ENCODE data around the gene UPF2. TPM values are rescaled to one million over a fixed set of nuclear protein-coding genes. Genes with fewer than 3 reads are reported as not detected.

UPF2 gene
- polyA plus RNA-seq, 2 donors, result 7.7 to 9.3 TPM

- Histone ChIP-seq H3K4me3 (ENCODE audit: low read depth in 1 of 2, low read length in 2 of 2) (no peak overlapping the region), H3K4me1 (ENCODE audit: control insufficient read depth in 2 of 2, insufficient read depth in 2 of 2, low read length in 1 of 2) (no peaks in the 10 kb centered on the region), H3K9me3 (ENCODE audit: control insufficient read depth in 2 of 2, insufficient read depth in 1 of 2, low read depth in 1 of 2, low read length in 1 of 2) (no peaks in the 10 kb centered on the region), H3K27ac (ENCODE audit: low read depth in 2 of 2, low read length in 1 of 2) (no peak overlapping the region), H3K27me3 (ENCODE audit: control insufficient read depth in 1 of 2, insufficient read depth in 2 of 2, low read length in 2 of 2) (no peaks in the 10 kb centered on the region), H3K36me3 (ENCODE audit: control insufficient read depth in 2 of 2, insufficient read depth in 2 of 2, low read length in 1 of 2) (peaks cover 18 to 23% of the 10 kb centered on the region in 2 donors)
- WGBS, 2 donors, result 75% methylated on average over 11 of the region's 11 CpGs
Observed at GRCh38 chr10:11921800-11922392, 120.7 kb downstream of the UPF2 start.

- H3K27ac ChIP-seq (ENCODE audit: low read depth in 2 of 2, low read length in 1 of 2), result no peak overlapping the region
- H3K9me3 ChIP-seq (ENCODE audit: control insufficient read depth in 2 of 2, insufficient read depth in 1 of 2, low read depth in 1 of 2, low read length in 1 of 2), result no peaks in the 10 kb centered on the region
- peaks cover 8 to 14% of the 10 kb centered on the region in 2 donors for H3K36me3 ChIP-seq (ENCODE audit: control insufficient read depth in 2 of 2, insufficient read depth in 2 of 2, low read length in 1 of 2)
- H3K4me3 ChIP-seq (ENCODE audit: low read depth in 1 of 2, low read length in 2 of 2), result no peak overlapping the region
- H3K27me3 ChIP-seq (ENCODE audit: control insufficient read depth in 1 of 2, insufficient read depth in 2 of 2, low read length in 2 of 2), result no peaks in the 10 kb centered on the region
- no peaks in the 10 kb centered on the region for H3K4me1 ChIP-seq (ENCODE audit: control insufficient read depth in 2 of 2, insufficient read depth in 2 of 2, low read length in 1 of 2)
- 82 to 86% methylated on average over 7 of the region's 7 CpGs for WGBS, 2 donors
Observed at GRCh38 chr10:11919271-11919670, 123.3 kb downstream of the UPF2 start.

GRCh38 chr10:11918384-11918783, 124.2 kb downstream of the UPF2 start:
- 86% methylated on average over 8 of the region's 8 CpGs for WGBS, 2 donors
- no peak overlapping the region for H3K27ac ChIP-seq (ENCODE audit: low read depth in 2 of 2, low read length in 1 of 2)

GRCh38 chr10:11913079-11913641, 129.4 kb downstream of the UPF2 start:
- 62 to 65% methylated on average over 11 of the region's 11 CpGs for WGBS, 2 donors
- no peaks in the 10 kb centered on the region for H3K36me3 ChIP-seq (ENCODE audit: control insufficient read depth in 2 of 2, insufficient read depth in 2 of 2, low read length in 1 of 2)
- no peaks in the 10 kb centered on the region for H3K9me3 ChIP-seq (ENCODE audit: control insufficient read depth in 2 of 2, insufficient read depth in 1 of 2, low read depth in 1 of 2, low read length in 1 of 2)
- no peaks in the 10 kb centered on the region for H3K27me3 ChIP-seq (ENCODE audit: control insufficient read depth in 1 of 2, insufficient read depth in 2 of 2, low read length in 2 of 2)
- H3K27ac ChIP-seq (ENCODE audit: low read depth in 2 of 2, low read length in 1 of 2), result no peak overlapping the region
- no peak overlapping the region for H3K4me3 ChIP-seq (ENCODE audit: low read depth in 1 of 2, low read length in 2 of 2)
- H3K4me1 ChIP-seq (ENCODE audit: control insufficient read depth in 2 of 2, insufficient read depth in 2 of 2, low read length in 1 of 2), result no peaks in the 10 kb centered on the region

More at GRCh38 chr10:11918384-11918783, 124.2 kb downstream of the UPF2 start:
- Histone ChIP-seq H3K36me3 (ENCODE audit: control insufficient read depth in 2 of 2, insufficient read depth in 2 of 2, low read length in 1 of 2) (peaks cover 8 to 14% of the 10 kb centered on the region in 2 donors), H3K4me1 (ENCODE audit: control insufficient read depth in 2 of 2, insufficient read depth in 2 of 2, low read length in 1 of 2) (no peaks in the 10 kb centered on the region), H3K4me3 (ENCODE audit: low read depth in 1 of 2, low read length in 2 of 2) (no peak overlapping the region), H3K27me3 (ENCODE audit: control insufficient read depth in 1 of 2, insufficient read depth in 2 of 2, low read length in 2 of 2) (no peaks in the 10 kb centered on the region), H3K9me3 (ENCODE audit: control insufficient read depth in 2 of 2, insufficient read depth in 1 of 2, low read depth in 1 of 2, low read length in 1 of 2) (no peaks in the 10 kb centered on the region)

GRCh38 chr10:11910102-11910501, 132.5 kb downstream of the UPF2 start:
- no peak overlapping the region for H3K4me3 ChIP-seq (ENCODE audit: low read depth in 1 of 2, low read length in 2 of 2)
- no peaks in the 10 kb centered on the region for H3K27me3 ChIP-seq (ENCODE audit: control insufficient read depth in 1 of 2, insufficient read depth in 2 of 2, low read length in 2 of 2)
- 89 to 91% methylated on average over 10 of the region's 10 CpGs for WGBS, 2 donors
- H3K4me1 ChIP-seq (ENCODE audit: control insufficient read depth in 2 of 2, insufficient read depth in 2 of 2, low read length in 1 of 2), result no peaks in the 10 kb centered on the region
- H3K9me3 ChIP-seq (ENCODE audit: control insufficient read depth in 2 of 2, insufficient read depth in 1 of 2, low read depth in 1 of 2, low read length in 1 of 2), result no peaks in the 10 kb centered on the region
- H3K27ac ChIP-seq (ENCODE audit: low read depth in 2 of 2, low read length in 1 of 2), result no peak overlapping the region
- no peaks in the 10 kb centered on the region for H3K36me3 ChIP-seq (ENCODE audit: control insufficient read depth in 2 of 2, insufficient read depth in 2 of 2, low read length in 1 of 2)

GRCh38 chr10:11909618-11910017, 133.0 kb downstream of the UPF2 start:
- Histone ChIP-seq H3K4me3 (ENCODE audit: low read depth in 1 of 2, low read length in 2 of 2) (no peak overlapping the region), H3K27ac (ENCODE audit: low read depth in 2 of 2, low read length in 1 of 2) (no peak overlapping the region), H3K36me3 (ENCODE audit: control insufficient read depth in 2 of 2, insufficient read depth in 2 of 2, low read length in 1 of 2) (no peaks in the 10 kb centered on the region), H3K27me3 (ENCODE audit: control insufficient read depth in 1 of 2, insufficient read depth in 2 of 2, low read length in 2 of 2) (no peaks in the 10 kb centered on the region), H3K9me3 (ENCODE audit: control insufficient read depth in 2 of 2, insufficient read depth in 1 of 2, low read depth in 1 of 2, low read length in 1 of 2) (no peaks in the 10 kb centered on the region), H3K4me1 (ENCODE audit: control insufficient read depth in 2 of 2, insufficient read depth in 2 of 2, low read length in 1 of 2) (no peaks in the 10 kb centered on the region)
- WGBS, 2 donors, result 63 to 65% methylated on average over 10 of the region's 10 CpGs

- Histone ChIP-seq H3K4me1 (ENCODE audit: control insufficient read depth in 2 of 2, insufficient read depth in 2 of 2, low read length in 1 of 2) (no peaks in the 10 kb centered on the region), H3K9me3 (ENCODE audit: control insufficient read depth in 2 of 2, insufficient read depth in 1 of 2, low read depth in 1 of 2, low read length in 1 of 2) (no peaks in the 10 kb centered on the region), H3K4me3 (ENCODE audit: low read depth in 1 of 2, low read length in 2 of 2) (no peak overlapping the region), H3K27me3 (ENCODE audit: control insufficient read depth in 1 of 2, insufficient read depth in 2 of 2, low read length in 2 of 2) (no peaks in the 10 kb centered on the region), H3K36me3 (ENCODE audit: control insufficient read depth in 2 of 2, insufficient read depth in 2 of 2, low read length in 1 of 2) (no peaks in the 10 kb centered on the region), H3K27ac (ENCODE audit: low read depth in 2 of 2, low read length in 1 of 2) (no peak overlapping the region)
- WGBS, 2 donors, result 94 to 96% methylated on average over 11 of the region's 11 CpGs
Observed at GRCh38 chr10:11908991-11909390, 133.6 kb downstream of the UPF2 start.

GRCh38 chr10:11908536-11908935, 134.1 kb downstream of the UPF2 start:
- no peaks in the 10 kb centered on the region for H3K4me1 ChIP-seq (ENCODE audit: control insufficient read depth in 2 of 2, insufficient read depth in 2 of 2, low read length in 1 of 2)
- no peaks in the 10 kb centered on the region for H3K27me3 ChIP-seq (ENCODE audit: control insufficient read depth in 1 of 2, insufficient read depth in 2 of 2, low read length in 2 of 2)
- H3K36me3 ChIP-seq (ENCODE audit: control insufficient read depth in 2 of 2, insufficient read depth in 2 of 2, low read length in 1 of 2), result no peaks in the 10 kb centered on the region
- H3K4me3 ChIP-seq (ENCODE audit: low read depth in 1 of 2, low read length in 2 of 2), result no peak overlapping the region
- no peak overlapping the region for H3K27ac ChIP-seq (ENCODE audit: low read depth in 2 of 2, low read length in 1 of 2)
- WGBS, 2 donors, result 88% methylated on average over 10 of the region's 10 CpGs
- H3K9me3 ChIP-seq (ENCODE audit: control insufficient read depth in 2 of 2, insufficient read depth in 1 of 2, low read depth in 1 of 2, low read length in 1 of 2), result no peaks in the 10 kb centered on the region

GRCh38 chr10:11907914-11908313, 134.7 kb downstream of the UPF2 start:
- H3K36me3 ChIP-seq (ENCODE audit: control insufficient read depth in 2 of 2, insufficient read depth in 2 of 2, low read length in 1 of 2), result no peaks in the 10 kb centered on the region
- WGBS, 2 donors, result 86 to 91% methylated on average over 18 of the region's 18 CpGs
- H3K27me3 ChIP-seq (ENCODE audit: control insufficient read depth in 1 of 2, insufficient read depth in 2 of 2, low read length in 2 of 2), result no peaks in the 10 kb centered on the region
- no peaks in the 10 kb centered on the region for H3K4me1 ChIP-seq (ENCODE audit: control insufficient read depth in 2 of 2, insufficient read depth in 2 of 2, low read length in 1 of 2)
- H3K27ac ChIP-seq (ENCODE audit: low read depth in 2 of 2, low read length in 1 of 2), result no peak overlapping the region
- no peak overlapping the region for H3K4me3 ChIP-seq (ENCODE audit: low read depth in 1 of 2, low read length in 2 of 2)
- no peaks in the 10 kb centered on the region for H3K9me3 ChIP-seq (ENCODE audit: control insufficient read depth in 2 of 2, insufficient read depth in 1 of 2, low read depth in 1 of 2, low read length in 1 of 2)

GRCh38 chr10:11906714-11907113, 135.9 kb downstream of the UPF2 start:
- H3K27ac ChIP-seq (ENCODE audit: low read depth in 2 of 2, low read length in 1 of 2), result no peak overlapping the region
- no peaks in the 10 kb centered on the region for H3K4me1 ChIP-seq (ENCODE audit: control insufficient read depth in 2 of 2, insufficient read depth in 2 of 2, low read length in 1 of 2)
- no peaks in the 10 kb centered on the region for H3K27me3 ChIP-seq (ENCODE audit: control insufficient read depth in 1 of 2, insufficient read depth in 2 of 2, low read length in 2 of 2)
- no peaks in the 10 kb centered on the region for H3K36me3 ChIP-seq (ENCODE audit: control insufficient read depth in 2 of 2, insufficient read depth in 2 of 2, low read length in 1 of 2)
- H3K9me3 ChIP-seq (ENCODE audit: control insufficient read depth in 2 of 2, insufficient read depth in 1 of 2, low read depth in 1 of 2, low read length in 1 of 2), result no peaks in the 10 kb centered on the region
- H3K4me3 ChIP-seq (ENCODE audit: low read depth in 1 of 2, low read length in 2 of 2), result no peak overlapping the region
- 67 to 68% methylated on average over 8 of the region's 8 CpGs for WGBS, 2 donors

Measured in esophagus (tissue), 2 donors.